Upper lobe of right lung (tissue), 1 donor: ENCODE measurements around the gene RARS2. TPM values are rescaled to one million over a fixed set of nuclear protein-coding genes. Genes with fewer than 3 reads are reported as not detected.

ENCODE experiments used
- ATAC-seq: fragments of 200-7000 bp; cut with Tn5 transposase; one replicate; pipeline ENCODE4 v1.9.1; 2020; ENCODE audit warnings: mild to moderate bottlenecking, moderate library complexity
- DNase-seq: peaks from one replicate; pipeline ENCODE4 v3.0.0-alpha.2; 2020
- H3K27ac ChIP-seq: fragments of 200-600 bp; one replicate; pipeline ENCODE4 v1.8.0; 2022
- H3K27me3 ChIP-seq: fragments of 200-600 bp; one replicate; pipeline ENCODE4 v1.8.0; 2022; ENCODE audit warnings: mild to moderate bottlenecking
- H3K36me3 ChIP-seq: fragments of 200-600 bp; one replicate; pipeline ENCODE4 v1.8.0; 2022
- H3K4me1 ChIP-seq: fragments of 200-600 bp; one replicate; pipeline ENCODE4 v1.8.0; 2022
- H3K4me3 ChIP-seq: fragments of 200-600 bp; one replicate; pipeline ENCODE4 v1.8.0; 2022; ENCODE audit warnings: mild to moderate bottlenecking
- H3K9me3 ChIP-seq: fragments of 200-600 bp; one replicate; pipeline ENCODE4 v1.8.0; 2022
- intact Hi-C: fragments of 100-400 bp; cut with DNase I; formaldehyde crosslinking; loops from one replicate; pipeline ENCODE4 v1.11.0; 2022
- total RNA-seq: library from RNA; stranded (reverse); fragmentation: NEBNext Ultra II Directional; extraction: Animal tissue kit (Norgen Biotek cat#: 25700); gene quantifications from one replicate; pipeline ENCODE4 v1.2.1, GENCODE V29; 2021
- TF ChIP-seq, protein P1 (sequence below): fragments of 200-600 bp; IDR thresholded peaks from one replicate; pipeline ENCODE4 v1.8.0; 2022; ENCODE audit warnings: antibody characterized with exemption
- donor health status: DM: no; HTN: yes; CAD: no; lungs with severe emphysema.

RARS2 gene
- total RNA-seq, 1 donor from 2014 or later, result 28.9 TPM

- no peaks in the 10 kb centered on the region for H3K9me3 ChIP-seq
- no peaks in the 10 kb centered on the region for H3K27me3 ChIP-seq
- no peak overlapping the region for H3K4me3 ChIP-seq
- TF ChIP-seq, protein P1, sequence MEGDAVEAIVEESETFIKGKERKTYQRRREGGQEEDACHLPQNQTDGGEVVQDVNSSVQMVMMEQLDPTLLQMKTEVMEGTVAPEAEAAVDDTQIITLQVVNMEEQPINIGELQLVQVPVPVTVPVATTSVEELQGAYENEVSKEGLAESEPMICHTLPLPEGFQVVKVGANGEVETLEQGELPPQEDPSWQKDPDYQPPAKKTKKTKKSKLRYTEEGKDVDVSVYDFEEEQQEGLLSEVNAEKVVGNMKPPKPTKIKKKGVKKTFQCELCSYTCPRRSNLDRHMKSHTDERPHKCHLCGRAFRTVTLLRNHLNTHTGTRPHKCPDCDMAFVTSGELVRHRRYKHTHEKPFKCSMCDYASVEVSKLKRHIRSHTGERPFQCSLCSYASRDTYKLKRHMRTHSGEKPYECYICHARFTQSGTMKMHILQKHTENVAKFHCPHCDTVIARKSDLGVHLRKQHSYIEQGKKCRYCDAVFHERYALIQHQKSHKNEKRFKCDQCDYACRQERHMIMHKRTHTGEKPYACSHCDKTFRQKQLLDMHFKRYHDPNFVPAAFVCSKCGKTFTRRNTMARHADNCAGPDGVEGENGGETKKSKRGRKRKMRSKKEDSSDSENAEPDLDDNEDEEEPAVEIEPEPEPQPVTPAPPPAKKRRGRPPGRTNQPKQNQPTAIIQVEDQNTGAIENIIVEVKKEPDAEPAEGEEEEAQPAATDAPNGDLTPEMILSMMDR, result no peak
- H3K27ac ChIP-seq, result no peak overlapping the region
- peaks cover 17% of the 10 kb centered on the region for H3K4me1 ChIP-seq
- intact Hi-C loops, result no loop called here
- DNase-seq (no peak), ATAC-seq (no peak)
- H3K36me3 ChIP-seq, result peaks cover 8% of the 10 kb centered on the region
Observed at GRCh38 chr6:87573307-87574024, 16.3 kb downstream of the RARS2 start.

DNA sequence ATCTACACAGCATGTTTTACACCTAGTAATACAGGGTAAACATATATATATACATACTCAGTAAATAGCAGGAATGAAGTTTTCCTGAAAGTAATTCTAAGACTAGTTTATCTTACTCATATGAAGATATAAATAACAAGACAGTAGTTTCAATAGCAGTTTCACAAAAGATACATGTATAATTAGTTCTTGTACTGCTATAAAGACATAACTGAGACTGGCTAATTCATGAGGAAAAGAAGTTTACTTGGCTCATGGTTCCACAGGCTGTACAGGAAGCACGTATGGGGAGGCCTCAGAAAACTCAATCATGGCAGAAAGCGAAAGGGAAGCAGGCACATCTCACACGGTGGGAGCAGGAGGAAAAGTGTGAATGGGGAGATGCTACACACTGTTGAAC lies 16.9 kb downstream of the RARS2 start:
- intact Hi-C loops, result no loop called here
- ATAC-seq, result no peak

DNA sequence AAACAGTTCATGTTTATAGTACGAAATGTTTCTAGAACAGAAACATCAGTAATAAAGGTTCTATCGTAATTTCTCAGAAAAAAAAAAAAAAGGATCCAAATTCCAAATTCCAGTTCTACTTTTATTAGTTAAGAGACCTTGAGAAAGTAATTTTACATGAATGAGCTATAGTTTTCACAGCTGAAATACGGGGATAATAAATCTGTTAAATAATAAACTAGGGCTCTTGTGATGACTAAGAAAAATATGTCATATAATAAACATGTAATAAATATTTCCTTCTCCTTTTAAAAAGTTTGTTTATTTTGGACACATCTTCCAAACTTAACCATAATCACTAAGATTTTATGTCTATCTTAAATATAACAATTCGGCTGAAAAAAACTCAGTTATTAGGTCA lies 17.8 kb downstream of the RARS2 start:
- intact Hi-C loops, result no loop called here
- ATAC-seq, result no peak
- peaks cover 8% of the 10 kb centered on the region for H3K36me3 ChIP-seq
- no peaks in the 10 kb centered on the region for H3K27me3 ChIP-seq
- no peak overlapping the region for H3K4me3 ChIP-seq
- H3K9me3 ChIP-seq, result no peaks in the 10 kb centered on the region
- no peak for DNase-seq
- H3K4me1 ChIP-seq, result peaks cover 17% of the 10 kb centered on the region
- no peak overlapping the region for H3K27ac ChIP-seq
- TF ChIP-seq, protein P1, result no peak

More for the DNA sequence above, 16.9 kb downstream of the RARS2 start:
- H3K27ac ChIP-seq, result no peak overlapping the region
- no peaks in the 10 kb centered on the region for H3K9me3 ChIP-seq
- TF ChIP-seq, protein P1, result no peak
- DNase-seq, result no peak
- H3K4me3 ChIP-seq, result no peak overlapping the region
- H3K27me3 ChIP-seq, result no peaks in the 10 kb centered on the region
- peaks cover 17% of the 10 kb centered on the region for H3K4me1 ChIP-seq
- H3K36me3 ChIP-seq, result peaks cover 8% of the 10 kb centered on the region

DNA sequence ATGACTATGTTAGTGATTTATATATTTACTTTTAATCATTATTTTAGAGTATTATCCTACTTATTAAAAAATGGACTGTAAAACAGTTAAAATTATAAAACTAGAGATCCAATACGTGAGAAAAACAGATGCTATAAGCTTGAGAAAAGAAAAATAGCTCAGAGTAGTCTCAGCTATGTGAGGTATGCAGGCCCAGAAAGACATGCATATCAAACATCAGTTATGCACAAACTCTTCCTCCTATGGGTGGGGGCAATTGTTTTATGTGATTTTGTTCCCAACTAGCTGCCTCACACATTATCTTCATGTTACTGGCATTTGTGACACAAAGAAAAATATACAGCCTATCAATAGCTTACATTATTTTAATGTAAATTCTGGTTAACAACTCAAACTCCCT lies 28.8 kb downstream of the RARS2 start:
- no peaks in the 10 kb centered on the region for H3K4me1 ChIP-seq
- intact Hi-C loops, result no loop called here
- H3K27ac ChIP-seq, result no peak overlapping the region
- TF ChIP-seq, protein P1, result no peak
- H3K27me3 ChIP-seq, result no peaks in the 10 kb centered on the region
- no peaks in the 10 kb centered on the region for H3K9me3 ChIP-seq
- H3K36me3 ChIP-seq, result peaks cover 66% of the 10 kb centered on the region
- no peak for ATAC-seq
- no peak for DNase-seq
- H3K4me3 ChIP-seq, result no peak overlapping the region

DNA sequence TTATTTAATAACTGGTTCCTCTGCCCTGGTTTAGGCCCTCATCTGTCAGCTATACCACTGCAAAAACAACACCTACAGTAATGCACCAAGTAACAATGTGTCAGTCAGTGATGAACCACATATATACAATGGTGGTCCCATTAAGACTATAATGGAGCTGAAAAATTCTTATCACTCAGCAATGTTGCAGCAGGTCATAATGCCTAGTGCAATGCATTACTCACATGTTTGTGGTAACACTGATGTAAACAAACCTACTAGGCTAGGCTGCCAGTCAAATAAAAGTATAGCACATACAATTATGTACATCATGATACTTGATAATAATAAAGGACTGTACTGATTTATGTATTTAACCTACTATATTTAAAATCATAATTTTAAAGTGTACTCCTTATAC lies 31.3 kb downstream of the RARS2 start:
- Histone ChIP-seq H3K27me3 (no peaks in the 10 kb centered on the region), H3K27ac (no peak overlapping the region), H3K9me3 (no peaks in the 10 kb centered on the region), H3K4me1 (no peaks in the 10 kb centered on the region), H3K36me3 (peaks cover 81% of the 10 kb centered on the region), H3K4me3 (no peak overlapping the region)
- intact Hi-C loops, result no loop called here
- TF ChIP-seq, protein P1, result no peak
- ATAC-seq (no peak), DNase-seq (no peak)
